GM10266 (cell line): ENCODE results near the gene ATF6.

Experiments
- DNase-seq: peaks from one replicate; pipeline ENCODE4 v3.0.0; 2012; ENCODE audit errors: extremely low spot score
- TF ChIP-seq, protein P1 (sequence below): IDR thresholded peaks from 2 replicates; pipeline ENCODE4 v1.5.1; 2012; ENCODE audit warnings: mild to moderate bottlenecking, low read depth; ENCODE audit not compliant: control insufficient read depth, insufficient read depth; ENCODE audit errors: missing control alignments

ATF6 gene

GRCh38 chr1:161899091-161899490 lies 133.0 kb downstream of the ATF6 start:
- DNase-seq = no peak
- TF ChIP-seq, protein P1, sequence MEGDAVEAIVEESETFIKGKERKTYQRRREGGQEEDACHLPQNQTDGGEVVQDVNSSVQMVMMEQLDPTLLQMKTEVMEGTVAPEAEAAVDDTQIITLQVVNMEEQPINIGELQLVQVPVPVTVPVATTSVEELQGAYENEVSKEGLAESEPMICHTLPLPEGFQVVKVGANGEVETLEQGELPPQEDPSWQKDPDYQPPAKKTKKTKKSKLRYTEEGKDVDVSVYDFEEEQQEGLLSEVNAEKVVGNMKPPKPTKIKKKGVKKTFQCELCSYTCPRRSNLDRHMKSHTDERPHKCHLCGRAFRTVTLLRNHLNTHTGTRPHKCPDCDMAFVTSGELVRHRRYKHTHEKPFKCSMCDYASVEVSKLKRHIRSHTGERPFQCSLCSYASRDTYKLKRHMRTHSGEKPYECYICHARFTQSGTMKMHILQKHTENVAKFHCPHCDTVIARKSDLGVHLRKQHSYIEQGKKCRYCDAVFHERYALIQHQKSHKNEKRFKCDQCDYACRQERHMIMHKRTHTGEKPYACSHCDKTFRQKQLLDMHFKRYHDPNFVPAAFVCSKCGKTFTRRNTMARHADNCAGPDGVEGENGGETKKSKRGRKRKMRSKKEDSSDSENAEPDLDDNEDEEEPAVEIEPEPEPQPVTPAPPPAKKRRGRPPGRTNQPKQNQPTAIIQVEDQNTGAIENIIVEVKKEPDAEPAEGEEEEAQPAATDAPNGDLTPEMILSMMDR = no peak

DNA sequence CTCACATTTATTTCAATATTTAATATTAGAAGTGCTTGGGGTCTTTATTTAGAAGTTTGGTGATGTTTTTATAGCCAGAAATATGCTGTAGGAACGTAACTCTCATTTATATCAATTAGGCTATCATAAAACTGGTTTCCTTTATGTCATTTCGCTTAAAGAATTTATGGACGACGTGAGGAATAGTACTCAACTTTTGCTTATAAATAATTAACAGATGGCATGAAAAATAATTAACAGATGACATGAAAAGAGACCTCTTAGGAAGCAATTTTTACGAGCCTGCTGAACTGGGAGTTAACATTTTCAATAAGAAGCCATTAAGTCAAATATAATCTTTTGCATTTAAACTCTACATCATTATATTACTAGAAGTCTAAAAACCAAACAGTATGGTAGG lies 134.0 kb downstream of the ATF6 start:
- no peak for DNase-seq

GRCh38 chr1:161902182-161902581 lies 136.1 kb downstream of the ATF6 start:
- TF ChIP-seq, protein P1 = no peak
- no peak for DNase-seq

More for the DNA sequence above, 134.0 kb downstream of the ATF6 start:
- TF ChIP-seq, protein P1 = no peak

GRCh38 chr1:161905269-161905884 lies 139.3 kb downstream of the ATF6 start:
- TF ChIP-seq, protein P1 = peak; percentile 33
- DNase-seq = peak; percentile 19

GRCh38 chr1:161907265-161907664 lies 141.1 kb downstream of the ATF6 start:
- DNase-seq = no peak
- TF ChIP-seq, protein P1 = no peak

- no peak for DNase-seq
- TF ChIP-seq, protein P1 = no peak
Measured at GRCh38 chr1:161908264-161908663, 142.1 kb downstream of the ATF6 start.

GRCh38 chr1:161910604-161911003 lies 144.5 kb downstream of the ATF6 start:
- DNase-seq = no peak
- TF ChIP-seq, protein P1 = no peak
